ENCODE results near the gene HOXD12.

- TF ChIP-seq CTCF (IDR thresholded peaks at IDR 0.05) (no peak), POLR2A (IDR thresholded peaks at IDR 0.05) (no peak), EP300 (IDR thresholded peaks at IDR 0.05) (no peak)
These were observed 31.8 kb upstream of the HOXD12 start for GRCh38 chr2:176067589-176068418.

Data from gastroesophageal sphincter (tissue), 3 donors.